GM12878 (cell line): ENCODE data around the gene C19orf33.

Experiments used
- KDM1A ChIP-seq: fragments of 200-600 bp; sonication (generic); IDR thresholded peaks from 2 replicates; pipeline ENCODE4 v1.6.1; 2016; ENCODE audit warnings: borderline replicate concordance
- MXI1 ChIP-seq: fragments of 150-350 bp; IDR thresholded peaks from 2 replicates; pipeline ENCODE4 v1.6.1; 2011; ENCODE audit warnings: low read depth, mild to moderate bottlenecking, inconsistent platforms, low read length, improper control_type of control experiment
- NFIC ChIP-seq: IDR thresholded peaks from 2 replicates; pipeline ENCODE4 v1.6.1; 2012; ENCODE audit warnings: low read depth, mild to moderate bottlenecking, inconsistent platforms, low read length, moderate library complexity
- POLR2AphosphoS5 ChIP-seq: IDR thresholded peaks from 2 replicates; pipeline ENCODE4 v1.6.1; 2011; ENCODE audit warnings: mild to moderate bottlenecking, low read length, inconsistent platforms
- PRDM15 ChIP-seq: fragments of 450-650 bp; formaldehyde crosslinking; IDR thresholded peaks from 2 replicates; pipeline ENCODE4 v1.4.0; 2020; ENCODE audit warnings: mild to moderate bottlenecking, moderate library complexity
- SIN3A ChIP-seq: IDR thresholded peaks from 2 replicates; pipeline ENCODE4 v1.6.1; 2012; ENCODE audit warnings: low read depth, low read length, improper control_type of control experiment

GRCh38 chr19:38291855-38292254, 12.2 kb upstream of the C19orf33 start:
- TF ChIP-seq SIN3A (no peak), KDM1A (no peak), PRDM15 (CRISPR knock-in tag) (no peak), POLR2AphosphoS5 (no peak), NFIC (no peak), MXI1 (no peak)
